Epithelial cell of proximal tubule (primary cell): ENCODE data around the gene MFAP4. TPM values are rescaled to one million over a fixed set of nuclear protein-coding genes. Genes with fewer than 3 reads are reported as not detected.

Experiments used
- DNase-seq: peaks from one replicate; pipeline ENCODE4 v3.0.0-alpha.2; 2011; ENCODE audit warnings: low read depth
- H3K4me3 ChIP-seq: 2 replicates; pipeline ENCODE4 v1.5.1; 2011; ENCODE audit warnings: low read depth, mild to moderate bottlenecking, low read length
- CTCF ChIP-seq: conservative IDR thresholded peaks from 2 replicates; pipeline ENCODE4 v1.5.1; 2012; ENCODE audit warnings: low read depth, mild to moderate bottlenecking, low read length
- total RNA-seq: library from RNA; depleted of rRNA; stranded (reverse); fragments of >200 nt; gene quantifications from 2 replicates; pipeline ENCODE4 v1.2.3, GENCODE V29; 2015

MFAP4 gene
- total RNA-seq, 1 donor from 2014 or later, result not detected

- no peak for TF ChIP-seq CTCF
- no peak overlapping the region for H3K4me3 ChIP-seq
- no peak for DNase-seq
These were observed 47.6 kb downstream of the MFAP4 start for GRCh38 chr17:19339341-19339815.

- no peak overlapping the region for H3K4me3 ChIP-seq
- DNase-seq, result no peak
- peak; percentile 92 for TF ChIP-seq CTCF
These were observed 48.7 kb downstream of the MFAP4 start for GRCh38 chr17:19338031-19338990.

GRCh38 chr17:19337712-19338023, 49.3 kb downstream of the MFAP4 start:
- DNase-seq, result no peak
- H3K4me3 ChIP-seq, result no peak overlapping the region
- TF ChIP-seq CTCF, result no peak

- no peak for DNase-seq
- no peak overlapping the region for H3K4me3 ChIP-seq
- no peak for TF ChIP-seq CTCF
These were observed 49.9 kb downstream of the MFAP4 start for GRCh38 chr17:19336938-19337711.

- DNase-seq, result no peak
- no peak for TF ChIP-seq CTCF
These were observed 50.9 kb downstream of the MFAP4 start for GRCh38 chr17:19335951-19336631.

GRCh38 chr17:19334331-19334730, 52.7 kb downstream of the MFAP4 start:
- TF ChIP-seq CTCF, result no peak
- no peak for DNase-seq

More at GRCh38 chr17:19335951-19336631, 50.9 kb downstream of the MFAP4 start:
- no peak overlapping the region for H3K4me3 ChIP-seq

More at GRCh38 chr17:19334331-19334730, 52.7 kb downstream of the MFAP4 start:
- no peak overlapping the region for H3K4me3 ChIP-seq
